ACC112 (cell line): ENCODE results near the gene METTL14.

ENCODE experiments used
- H2AFZ ChIP-seq: fragments of 200-600 bp; sonication (generic); one replicate; pipeline ENCODE4 v1.6.0; 2017; ENCODE audit warnings: antibody characterized with exemption, low read length; ENCODE audit not compliant: unreplicated experiment
- H3K27ac ChIP-seq: fragments of 200-600 bp; sonication (generic); 2 replicates; pipeline ENCODE4 v1.5.1; 2014; ENCODE audit warnings: low read depth, mild to moderate bottlenecking, antibody characterized with exemption, low read length, moderate library complexity
- H3K27me3 ChIP-seq: fragments of 200-600 bp; sonication (generic); 2 replicates; pipeline ENCODE4 v1.6.1; 2014; ENCODE audit warnings: mild to moderate bottlenecking, antibody characterized with exemption, low read length, moderate library complexity, mixed read lengths; ENCODE audit not compliant: insufficient read depth
- H3K36me3 ChIP-seq: fragments of 200-600 bp; sonication (generic); 2 replicates; pipeline ENCODE4 v1.6.1; 2016; ENCODE audit warnings: mild to moderate bottlenecking, antibody characterized with exemption, low read length, moderate library complexity, mixed read lengths; ENCODE audit not compliant: insufficient read depth
- H3K4me1 ChIP-seq: fragments of 200-600 bp; sonication (generic); one replicate; pipeline ENCODE4 v1.6.1; 2016; ENCODE audit warnings: low read length, mixed read lengths; ENCODE audit not compliant: insufficient read depth, unreplicated experiment, control insufficient read depth
- H3K4me3 ChIP-seq: fragments of 200-600 bp; sonication (generic); 2 replicates; pipeline ENCODE4 v1.5.1; 2014; ENCODE audit warnings: mild to moderate bottlenecking, low read depth, low read length
- H3K79me2 ChIP-seq: fragments of 200-600 bp; sonication (generic); one replicate; pipeline ENCODE4 v1.6.0; 2016; ENCODE audit warnings: low read length; ENCODE audit not compliant: control insufficient read depth, unreplicated experiment, insufficient read depth

The METTL14 gene

GRCh38 chr4:118734491-118735205, 49.5 kb downstream of the METTL14 start:
- Histone ChIP-seq H3K27me3 (no peaks in the 10 kb centered on the region), H2AFZ (no peak overlapping the region), H3K79me2 (no peaks in the 10 kb centered on the region), H3K36me3 (peaks cover 73% of the 10 kb centered on the region), H3K4me3 (no peak overlapping the region), H3K27ac (no peak overlapping the region; the same call in 1 of the 2 replicates), H3K4me1 (peaks cover 32% of the 10 kb centered on the region)

GRCh38 chr4:118736900-118737299, 51.7 kb downstream of the METTL14 start:
- peaks cover 8% of the 10 kb centered on the region for H3K79me2 ChIP-seq
- H3K27me3 ChIP-seq: no peaks in the 10 kb centered on the region
- H2AFZ ChIP-seq: no peak overlapping the region
- H3K36me3 ChIP-seq: peaks cover 67% of the 10 kb centered on the region
- no peak overlapping the region for H3K27ac ChIP-seq
- peaks cover 20% of the 10 kb centered on the region for H3K4me1 ChIP-seq
- no peak overlapping the region for H3K4me3 ChIP-seq

- Histone ChIP-seq H3K4me3 (no peak overlapping the region), H3K4me1 (peaks cover 23% of the 10 kb centered on the region), H3K79me2 (peaks cover 8% of the 10 kb centered on the region), H2AFZ (no peak overlapping the region), H3K27me3 (no peaks in the 10 kb centered on the region), H3K36me3 (peaks cover 66% of the 10 kb centered on the region), H3K27ac (no peak overlapping the region)
Observed at GRCh38 chr4:118738090-118738489, 52.9 kb downstream of the METTL14 start.

GRCh38 chr4:118739022-118739713, 54.0 kb downstream of the METTL14 start:
- Histone ChIP-seq H3K4me1 (peaks cover 23% of the 10 kb centered on the region), H3K27me3 (no peaks in the 10 kb centered on the region), H2AFZ (no peak overlapping the region), H3K36me3 (peaks cover 68% of the 10 kb centered on the region), H3K4me3 (no peak overlapping the region), H3K79me2 (peaks cover 11% of the 10 kb centered on the region), H3K27ac (no peak overlapping the region)

- peak overlapping the region; percentile 3; the same call in 1 of the 2 replicates for H3K27ac ChIP-seq
- peaks cover 27% of the 10 kb centered on the region for H3K4me1 ChIP-seq
- no peaks in the 10 kb centered on the region for H3K27me3 ChIP-seq
- H3K36me3 ChIP-seq: peaks cover 72% of the 10 kb centered on the region
- H3K79me2 ChIP-seq: peaks cover 14% of the 10 kb centered on the region
- no peak overlapping the region for H3K4me3 ChIP-seq
- no peak overlapping the region for H2AFZ ChIP-seq
Observed at GRCh38 chr4:118740869-118741268, 55.7 kb downstream of the METTL14 start.

- Histone ChIP-seq H3K36me3 (peaks cover 68% of the 10 kb centered on the region), H2AFZ (no peak overlapping the region), H3K4me3 (no peak overlapping the region), H3K27me3 (no peaks in the 10 kb centered on the region), H3K4me1 (peaks cover 27% of the 10 kb centered on the region), H3K27ac (peak overlapping the region; percentile 3; the same call in 1 of the 2 replicates), H3K79me2 (peaks cover 14% of the 10 kb centered on the region)
Observed at GRCh38 chr4:118741301-118741855, 56.2 kb downstream of the METTL14 start.

GRCh38 chr4:118742050-118742449, 56.9 kb downstream of the METTL14 start:
- Histone ChIP-seq H3K4me1 (peaks cover 27% of the 10 kb centered on the region), H2AFZ (no peak overlapping the region), H3K27ac (peak overlapping the region; percentile 3), H3K27me3 (no peaks in the 10 kb centered on the region), H3K36me3 (peaks cover 62% of the 10 kb centered on the region), H3K4me3 (no peak overlapping the region), H3K79me2 (peaks cover 14% of the 10 kb centered on the region)

GRCh38 chr4:118743867-118744266, 58.7 kb downstream of the METTL14 start:
- no peak overlapping the region for H2AFZ ChIP-seq
- H3K27ac ChIP-seq: peak overlapping the region; percentile 25; the same call in 1 of the 2 replicates
- H3K36me3 ChIP-seq: peaks cover 45% of the 10 kb centered on the region

GRCh38 chr4:118745357-118745756, 60.2 kb downstream of the METTL14 start:
- H3K27me3 ChIP-seq: no peaks in the 10 kb centered on the region
- no peak overlapping the region for H2AFZ ChIP-seq
- peaks cover 35% of the 10 kb centered on the region for H3K36me3 ChIP-seq
- no peak overlapping the region for H3K4me3 ChIP-seq
- no peak overlapping the region for H3K27ac ChIP-seq
- H3K79me2 ChIP-seq: peaks cover 9% of the 10 kb centered on the region
- H3K4me1 ChIP-seq: peaks cover 27% of the 10 kb centered on the region

More at GRCh38 chr4:118743867-118744266, 58.7 kb downstream of the METTL14 start:
- Histone ChIP-seq H3K79me2 (peaks cover 14% of the 10 kb centered on the region), H3K27me3 (no peaks in the 10 kb centered on the region), H3K4me1 (peaks cover 27% of the 10 kb centered on the region), H3K4me3 (no peak overlapping the region)

- H2AFZ ChIP-seq: no peak overlapping the region
- peaks cover 36% of the 10 kb centered on the region for H3K36me3 ChIP-seq
- no peaks in the 10 kb centered on the region for H3K27me3 ChIP-seq
- no peak overlapping the region for H3K4me3 ChIP-seq
- H3K27ac ChIP-seq: no peak overlapping the region
- H3K4me1 ChIP-seq: peaks cover 24% of the 10 kb centered on the region
- H3K79me2 ChIP-seq: peaks cover 7% of the 10 kb centered on the region
Observed at GRCh38 chr4:118746251-118746919, 61.2 kb downstream of the METTL14 start.
